Lower leg skin (tissue), 4 donors: Measurements from ENCODE around the gene HECTD3. TPM values are rescaled to one million over a fixed set of nuclear protein-coding genes. Genes with fewer than 3 reads are reported as not detected.

Experiments
- DNase-seq, 2 donors: peaks; one replicate each; pipeline ENCODE4 v3.0.0-alpha.2; 2019; ENCODE audit warnings: low spot score in 2 of 2
- H3K4me3 ChIP-seq: fragments of 200-600 bp; sonication (generic); 2 replicates; pipeline ENCODE4 v1.5.1; 2017; ENCODE audit warnings: mild to moderate bottlenecking, low read depth; ENCODE audit not compliant: poor library complexity, severe bottlenecking
- POLR2A ChIP-seq, 2 donors: fragments of 450-650 bp; IDR thresholded peaks; one replicate each; pipeline ENCODE4 v1.6.1; 2016 to 2017; ENCODE audit warnings: antibody characterized with exemption in 2 of 2, mild to moderate bottlenecking in 1 of 2, moderate library complexity in 1 of 2
- WGBS, 2 donors: methylation state at CpG; one replicate each; pipeline ENCODE4 v1.1.5; 2018; 5-methylcytosine and 5-hydroxymethylcytosine counted together
- intact Hi-C: fragments of 100-400 bp; cut with DNase I; formaldehyde crosslinking; loops from one replicate; pipeline ENCODE4 v1.15.0; 2023; ENCODE audit warnings: low total_unique reads
- total RNA-seq, 4 donors: library from RNA; depleted of rRNA; stranded (reverse); fragments of >200 nt; gene quantifications; one replicate each; pipeline ENCODE4 v1.1.0, GENCODE V29; 2016
- TF ChIP-seq, protein P1 (sequence below), 3 donors: fragments of 450-650 bp; IDR thresholded peaks; one replicate each; pipeline ENCODE4 v1.5.1; 2016; ENCODE audit warnings: antibody characterized with exemption in 3 of 3, mild to moderate bottlenecking in 3 of 3, moderate library complexity in 2 of 3

HECTD3 gene
- total RNA-seq, 4 donors from 2014 or later: 40.3 to 97.5 (median 48.1) TPM

DNA sequence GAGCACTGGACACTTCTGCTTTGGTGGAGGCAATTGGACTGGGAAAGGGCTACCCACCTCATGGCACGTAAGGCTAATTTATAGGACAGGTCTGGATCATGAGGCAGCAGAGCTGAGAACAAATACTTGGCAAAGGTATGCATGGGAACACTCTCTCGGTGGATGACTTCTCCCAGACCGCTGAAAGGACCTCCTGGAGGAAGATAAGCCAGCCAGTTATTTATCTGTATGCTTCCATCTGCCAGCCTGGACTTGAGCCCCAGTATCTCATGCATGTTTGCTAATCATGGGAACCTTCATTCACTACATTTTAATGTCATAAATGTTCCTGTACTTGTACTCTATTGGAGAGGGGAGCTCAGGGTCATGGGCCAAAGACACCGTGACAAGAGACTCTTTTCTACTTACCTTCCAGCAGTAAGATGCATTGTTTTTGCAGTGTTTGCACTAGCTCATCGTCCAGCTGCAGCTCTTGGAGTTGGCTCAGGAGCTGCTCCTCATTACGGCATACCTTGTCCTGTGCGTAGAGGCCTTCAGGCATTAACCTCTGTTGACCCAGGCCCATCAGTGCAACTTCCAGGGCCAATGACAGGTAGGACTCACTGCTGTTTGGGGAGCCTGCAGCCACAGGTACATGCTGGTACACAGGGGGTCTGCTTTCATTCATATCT is 24.6 kb upstream of the HECTD3 start:
- no peak for DNase-seq
- 87 to 93% methylated on average over 7 of the region's 7 CpGs for WGBS, 2 donors
- intact Hi-C loops: no loop called here
- no peak overlapping the region for H3K4me3 ChIP-seq
- TF ChIP-seq, protein P1, sequence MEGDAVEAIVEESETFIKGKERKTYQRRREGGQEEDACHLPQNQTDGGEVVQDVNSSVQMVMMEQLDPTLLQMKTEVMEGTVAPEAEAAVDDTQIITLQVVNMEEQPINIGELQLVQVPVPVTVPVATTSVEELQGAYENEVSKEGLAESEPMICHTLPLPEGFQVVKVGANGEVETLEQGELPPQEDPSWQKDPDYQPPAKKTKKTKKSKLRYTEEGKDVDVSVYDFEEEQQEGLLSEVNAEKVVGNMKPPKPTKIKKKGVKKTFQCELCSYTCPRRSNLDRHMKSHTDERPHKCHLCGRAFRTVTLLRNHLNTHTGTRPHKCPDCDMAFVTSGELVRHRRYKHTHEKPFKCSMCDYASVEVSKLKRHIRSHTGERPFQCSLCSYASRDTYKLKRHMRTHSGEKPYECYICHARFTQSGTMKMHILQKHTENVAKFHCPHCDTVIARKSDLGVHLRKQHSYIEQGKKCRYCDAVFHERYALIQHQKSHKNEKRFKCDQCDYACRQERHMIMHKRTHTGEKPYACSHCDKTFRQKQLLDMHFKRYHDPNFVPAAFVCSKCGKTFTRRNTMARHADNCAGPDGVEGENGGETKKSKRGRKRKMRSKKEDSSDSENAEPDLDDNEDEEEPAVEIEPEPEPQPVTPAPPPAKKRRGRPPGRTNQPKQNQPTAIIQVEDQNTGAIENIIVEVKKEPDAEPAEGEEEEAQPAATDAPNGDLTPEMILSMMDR (IDR thresholded peaks at IDR 0.05): no peak
- TF ChIP-seq POLR2A (IDR thresholded peaks at IDR 0.05): no peak

DNA sequence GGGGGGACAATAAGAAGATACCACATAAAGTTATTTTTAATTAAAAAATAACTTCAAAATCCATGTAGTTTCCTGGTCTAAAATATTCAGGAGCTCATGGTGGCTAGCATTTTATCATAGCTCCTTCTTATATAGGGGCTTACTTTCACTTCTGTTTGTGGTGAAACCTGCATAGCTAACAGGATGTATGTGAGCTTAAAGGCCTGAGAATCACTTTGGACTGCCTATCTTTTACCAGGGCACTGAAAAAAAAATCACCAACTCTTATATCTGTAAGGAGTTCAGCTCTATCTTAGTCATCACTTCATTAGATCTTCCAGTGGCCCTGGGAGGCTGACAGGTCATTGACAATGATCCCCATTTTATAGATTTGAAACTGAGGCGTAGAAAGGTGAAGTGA is 22.2 kb upstream of the HECTD3 start:
- no peak for DNase-seq
- intact Hi-C loops: no loop called here
- TF ChIP-seq POLR2A (IDR thresholded peaks at IDR 0.05): no peak
- TF ChIP-seq, protein P1 (IDR thresholded peaks at IDR 0.05): no peak
- 88 to 100% methylated on average over 1 of the region's 1 CpG for WGBS, 2 donors
- no peak overlapping the region for H3K4me3 ChIP-seq

DNA sequence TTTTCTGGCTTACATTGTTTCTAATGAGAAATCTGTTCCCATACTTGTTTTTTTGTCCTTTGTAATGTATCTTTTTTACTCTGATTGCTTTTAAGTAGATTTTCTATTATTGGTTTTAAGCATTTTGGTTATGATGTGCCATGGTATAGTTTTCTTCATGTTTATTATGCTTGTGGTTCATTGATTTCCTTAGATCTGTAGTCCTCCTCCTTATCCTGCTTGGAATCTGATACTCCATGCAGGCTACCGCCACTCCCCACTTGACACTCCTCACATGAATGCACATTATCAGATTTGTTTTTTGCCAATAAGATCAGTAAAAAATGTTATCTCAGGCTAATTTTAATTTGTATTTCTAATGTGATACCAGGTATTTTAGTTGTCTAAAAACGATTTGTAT is 21.7 kb upstream of the HECTD3 start:
- no peak for DNase-seq
- intact Hi-C loops: no loop called here
- 55 to 72% methylated on average over 2 of the region's 2 CpGs for WGBS, 2 donors
- TF ChIP-seq POLR2A (IDR thresholded peaks at IDR 0.05): no peak
- TF ChIP-seq, protein P1 (IDR thresholded peaks at IDR 0.05): no peak
- H3K4me3 ChIP-seq: no peak overlapping the region

DNA sequence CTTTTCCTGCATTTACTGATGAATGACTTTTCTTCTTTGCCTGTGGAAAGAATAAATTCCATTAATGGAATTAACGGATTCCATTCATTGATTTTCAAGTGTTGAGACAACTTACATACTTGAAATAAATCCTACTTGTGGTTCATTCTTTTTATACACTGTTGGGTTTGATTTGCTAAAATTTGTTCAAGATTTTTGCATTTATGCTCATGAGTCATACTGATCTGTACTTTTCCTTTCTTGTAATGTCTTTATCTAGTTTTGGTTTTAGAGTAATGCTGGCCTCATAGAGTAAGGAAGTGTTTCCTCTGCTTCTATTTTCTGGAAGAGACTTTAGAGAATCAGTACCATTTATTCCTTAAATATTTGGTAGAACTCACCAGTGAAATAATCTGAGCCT is 15.3 kb upstream of the HECTD3 start:
- 54 to 75% methylated on average over 1 of the region's 1 CpG for WGBS, 2 donors
- TF ChIP-seq, protein P1 (IDR thresholded peaks at IDR 0.05): no peak
- no peak for TF ChIP-seq POLR2A (IDR thresholded peaks at IDR 0.05)
- intact Hi-C loops: no loop called here
- no peak for DNase-seq
- H3K4me3 ChIP-seq: no peak overlapping the region

DNA sequence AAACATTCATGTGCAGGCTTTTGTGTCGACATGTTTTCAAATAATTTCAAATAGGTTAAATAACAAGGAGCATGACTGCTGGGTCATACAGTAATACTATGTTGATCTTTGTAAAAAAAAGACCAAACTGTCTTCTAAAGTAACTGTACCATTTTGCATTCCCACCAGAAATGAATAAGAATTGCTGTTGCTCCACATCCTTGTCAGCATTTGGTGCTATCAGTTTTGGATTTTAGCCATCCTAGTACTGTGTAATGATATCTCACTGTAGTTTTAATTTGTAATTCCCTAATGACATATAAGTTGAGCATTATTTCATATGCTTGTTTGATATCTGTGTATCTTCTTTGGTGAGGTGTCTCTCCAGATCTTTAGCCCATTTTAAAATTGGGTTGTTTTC is 12.5 kb upstream of the HECTD3 start:
- no peak overlapping the region for H3K4me3 ChIP-seq
- 89 to 92% methylated on average over 1 of the region's 1 CpG for WGBS, 2 donors
- DNase-seq: no peak
- TF ChIP-seq, protein P1 (IDR thresholded peaks at IDR 0.05): no peak
- no peak for TF ChIP-seq POLR2A (IDR thresholded peaks at IDR 0.05)
- intact Hi-C loops: loop anchor here (5.0 kb wide), 1 partner anchor 274 kb away; no protein-coding TSS in a partner anchor
